AG09309 (cell line): ENCODE measurements around the gene RARRES2.

ENCODE experiments used
- DNase-seq: peaks from one replicate; pipeline ENCODE4 v3.0.0-alpha.2; 2010; ENCODE audit warnings: low read depth
- H3K4me3 ChIP-seq: 2 replicates; pipeline ENCODE4 v1.5.1; 2011; ENCODE audit warnings: mild to moderate bottlenecking, low read depth, low read length, moderate library complexity; ENCODE audit not compliant: control insufficient read depth
- TF ChIP-seq, protein P1 (sequence below): IDR thresholded peaks from 2 replicates; pipeline ENCODE4 v1.5.1; 2011; ENCODE audit warnings: mild to moderate bottlenecking, low read depth, low read length, inconsistent platforms; ENCODE audit not compliant: insufficient read depth, control insufficient read depth; ENCODE audit errors: missing control alignments

RARRES2 gene

DNA sequence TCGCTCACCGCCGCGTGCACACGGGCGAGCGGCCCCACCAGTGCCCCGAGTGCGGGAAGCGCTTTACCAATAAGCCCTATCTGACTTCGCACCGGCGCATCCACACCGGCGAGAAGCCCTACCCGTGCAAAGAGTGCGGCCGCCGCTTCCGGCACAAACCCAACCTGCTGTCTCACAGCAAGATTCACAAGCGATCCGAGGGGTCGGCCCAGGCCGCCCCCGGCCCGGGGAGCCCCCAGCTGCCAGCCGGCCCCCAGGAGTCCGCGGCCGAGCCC lies 30.5 kb upstream of the RARRES2 start:
- TF ChIP-seq, protein P1, sequence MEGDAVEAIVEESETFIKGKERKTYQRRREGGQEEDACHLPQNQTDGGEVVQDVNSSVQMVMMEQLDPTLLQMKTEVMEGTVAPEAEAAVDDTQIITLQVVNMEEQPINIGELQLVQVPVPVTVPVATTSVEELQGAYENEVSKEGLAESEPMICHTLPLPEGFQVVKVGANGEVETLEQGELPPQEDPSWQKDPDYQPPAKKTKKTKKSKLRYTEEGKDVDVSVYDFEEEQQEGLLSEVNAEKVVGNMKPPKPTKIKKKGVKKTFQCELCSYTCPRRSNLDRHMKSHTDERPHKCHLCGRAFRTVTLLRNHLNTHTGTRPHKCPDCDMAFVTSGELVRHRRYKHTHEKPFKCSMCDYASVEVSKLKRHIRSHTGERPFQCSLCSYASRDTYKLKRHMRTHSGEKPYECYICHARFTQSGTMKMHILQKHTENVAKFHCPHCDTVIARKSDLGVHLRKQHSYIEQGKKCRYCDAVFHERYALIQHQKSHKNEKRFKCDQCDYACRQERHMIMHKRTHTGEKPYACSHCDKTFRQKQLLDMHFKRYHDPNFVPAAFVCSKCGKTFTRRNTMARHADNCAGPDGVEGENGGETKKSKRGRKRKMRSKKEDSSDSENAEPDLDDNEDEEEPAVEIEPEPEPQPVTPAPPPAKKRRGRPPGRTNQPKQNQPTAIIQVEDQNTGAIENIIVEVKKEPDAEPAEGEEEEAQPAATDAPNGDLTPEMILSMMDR: no peak
- no peak for DNase-seq
- no peak overlapping the region for H3K4me3 ChIP-seq

DNA sequence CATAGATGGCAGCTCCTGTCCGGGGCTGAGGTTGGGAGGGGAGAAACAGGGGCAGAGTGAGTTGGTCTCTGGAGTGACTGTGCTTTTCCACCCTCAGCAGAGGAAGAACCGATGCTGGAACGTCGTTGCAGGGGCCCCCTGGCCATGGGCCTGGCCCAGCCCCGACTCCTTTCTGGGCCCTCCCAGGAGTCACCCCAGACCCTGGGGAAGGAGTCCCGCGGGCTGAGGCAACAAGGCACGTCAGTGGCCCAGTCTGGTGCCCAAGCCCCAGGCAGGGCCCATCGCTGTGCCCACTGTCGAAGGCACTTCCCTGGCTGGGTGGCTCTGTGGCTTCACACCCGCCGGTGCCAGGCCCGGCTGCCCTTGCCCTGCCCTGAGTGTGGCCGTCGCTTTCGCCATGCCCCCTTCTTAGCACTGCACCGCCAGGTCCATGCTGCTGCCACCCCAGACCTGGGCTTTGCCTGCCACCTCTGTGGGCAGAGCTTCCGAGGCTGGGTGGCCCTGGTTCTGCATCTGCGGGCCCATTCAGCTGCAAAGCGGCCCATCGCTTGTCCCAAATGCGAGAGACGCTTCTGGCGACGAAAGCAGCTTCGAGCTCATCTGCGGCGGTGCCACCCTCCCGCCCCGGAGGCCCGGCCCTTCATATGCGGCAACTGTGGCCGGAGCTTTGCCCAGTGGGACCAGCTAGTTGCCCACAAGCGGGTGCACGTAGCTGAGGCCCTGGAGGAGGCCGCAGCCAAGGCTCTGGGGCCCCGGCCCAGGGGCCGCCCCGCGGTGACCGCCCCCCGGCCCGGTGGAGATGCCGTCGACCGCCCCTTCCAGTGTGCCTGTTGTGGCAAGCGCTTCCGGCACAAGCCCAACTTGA lies 29.9 kb upstream of the RARRES2 start:
- TF ChIP-seq, protein P1: no peak
- DNase-seq: no peak
- H3K4me3 ChIP-seq: no peak overlapping the region

DNA sequence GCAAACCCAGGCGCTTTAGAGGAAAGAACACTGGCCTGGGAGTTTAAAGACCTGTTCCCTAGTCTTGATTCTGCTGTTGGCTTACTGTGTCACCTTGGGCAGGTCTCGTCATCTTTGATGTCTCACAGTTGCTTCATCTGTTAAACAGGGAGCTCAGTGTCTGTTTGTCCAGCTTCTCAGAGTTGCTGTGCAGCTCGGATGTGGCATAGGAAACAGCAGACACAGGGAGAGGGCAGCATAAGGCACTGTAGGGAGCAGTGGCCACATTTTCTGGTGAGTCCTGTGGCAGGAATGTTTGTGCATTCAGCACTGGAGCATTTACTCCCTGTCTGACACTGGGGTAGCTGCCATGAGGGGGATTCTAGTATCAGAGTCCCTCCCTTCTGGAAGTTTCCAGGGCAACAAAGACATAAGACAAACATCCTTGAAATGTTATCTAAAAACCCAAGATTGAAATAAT lies 29.2 kb upstream of the RARRES2 start:
- DNase-seq: no peak
- TF ChIP-seq, protein P1: no peak
- no peak overlapping the region for H3K4me3 ChIP-seq

DNA sequence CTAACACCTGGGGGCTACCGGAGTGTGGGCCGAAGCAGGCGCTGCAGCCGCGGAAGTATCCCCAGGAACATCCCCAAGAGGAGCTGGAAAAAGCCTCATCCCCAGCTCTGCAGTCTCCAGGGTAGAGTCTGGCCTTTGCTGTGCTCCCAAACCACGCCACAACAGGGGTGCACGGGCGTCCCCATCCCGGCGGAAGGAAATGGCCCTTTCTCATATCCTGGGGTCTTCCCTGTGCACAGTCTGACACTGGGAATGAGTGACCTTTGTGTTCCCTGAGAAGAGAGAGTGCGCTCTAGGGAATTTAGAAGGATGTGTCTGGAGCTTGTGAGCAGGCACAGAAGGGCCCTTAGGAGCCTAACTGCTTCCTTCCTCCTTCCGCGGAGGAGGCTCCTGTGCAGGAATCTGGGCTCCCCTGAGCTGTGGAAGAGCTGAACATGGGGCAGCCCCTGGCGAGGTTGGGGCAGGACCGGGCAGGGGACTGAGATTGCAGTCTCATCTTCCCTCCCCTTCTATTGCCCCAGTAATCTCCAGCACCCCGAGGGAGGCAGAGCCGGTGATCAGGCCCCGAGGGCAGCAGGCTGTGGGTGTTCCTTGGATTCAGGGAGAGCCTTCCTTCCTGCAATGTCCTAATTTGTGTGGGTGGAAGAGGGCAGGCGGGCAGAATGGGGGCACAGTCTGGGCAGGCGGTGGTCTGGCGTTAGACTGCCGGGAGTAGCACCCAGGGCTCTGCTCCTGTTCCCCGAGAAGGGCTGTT lies 28.5 kb upstream of the RARRES2 start:
- peak overlapping the region; percentile 94 for H3K4me3 ChIP-seq
- TF ChIP-seq, protein P1: no peak
- DNase-seq: no peak

DNA sequence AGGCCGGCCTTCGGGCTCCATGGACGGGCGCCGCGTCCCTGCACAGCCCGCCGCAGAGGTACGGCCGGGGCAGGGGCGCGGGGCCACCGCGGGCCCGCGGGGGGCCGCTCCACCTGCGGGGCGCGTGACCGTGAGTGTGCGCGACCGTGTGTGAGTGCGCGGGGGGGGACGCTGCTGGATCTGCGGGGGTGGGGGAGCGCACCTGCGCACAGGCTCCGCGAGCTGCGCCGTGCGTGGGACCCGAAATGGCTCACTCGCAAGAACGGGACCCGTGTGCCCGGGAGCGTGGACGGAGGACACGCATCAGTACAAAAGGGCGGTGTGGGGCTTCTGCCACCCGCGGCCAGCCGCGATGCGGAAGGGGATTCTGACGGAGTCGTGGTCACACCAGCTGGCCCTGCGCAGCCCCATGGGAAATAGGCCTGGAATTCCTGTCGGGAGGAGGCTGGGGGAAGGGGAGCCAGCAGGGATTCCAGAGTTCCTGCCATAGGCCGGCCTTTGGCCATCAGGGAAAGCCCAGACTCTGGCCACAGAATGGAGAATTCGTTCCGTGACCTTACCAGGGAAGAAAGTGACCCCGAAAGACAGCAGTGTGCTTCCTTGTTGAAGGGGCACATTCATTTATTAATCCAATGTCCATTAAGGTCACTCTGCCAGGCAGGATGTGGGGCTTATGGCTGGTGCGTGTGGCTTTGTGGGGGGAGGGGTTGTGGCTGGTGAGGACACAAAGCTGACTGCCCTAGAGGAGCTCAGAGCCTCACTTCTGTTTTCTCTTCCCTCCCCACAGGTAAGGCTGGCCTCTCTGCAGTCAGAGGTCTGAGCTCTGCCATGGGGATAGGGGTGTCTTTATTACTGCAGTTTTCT lies 27.7 kb upstream of the RARRES2 start:
- DNase-seq: no peak
- TF ChIP-seq, protein P1: no peak
- peak overlapping the region; percentile 94 for H3K4me3 ChIP-seq
